OCI-M2 (cell line): ENCODE results near the gene GNMT.
"Not testable (repeated sequence)": the region's sequence is repeated elsewhere in the genome, so short reads cannot be mapped to it uniquely, and the experiment has no call there.

ENCODE experiments used
- DNase-seq: peaks from one replicate; lab custom pipeline; 2025; ENCODE audit not compliant: unreplicated experiment; lab: John Stamatoyannopoulos, UW

Gene GNMT

GRCh38 chr6:42940493-42941045, 20.0 kb upstream of the GNMT start:
- no peak for DNase-seq

GRCh38 chr6:42941356-42941755, 19.2 kb upstream of the GNMT start:
- not testable (repeated sequence) for DNase-seq

- no peak for DNase-seq
These were observed 18.1 kb upstream of the GNMT start for GRCh38 chr6:42942444-42942843.

- DNase-seq, result no peak
These were observed 12.6 kb upstream of the GNMT start for GRCh38 chr6:42947950-42948349.

GRCh38 chr6:42952389-42952788, 8.2 kb upstream of the GNMT start:
- no peak for DNase-seq

- not testable (repeated sequence) for DNase-seq
These were observed 6.1 kb upstream of the GNMT start for GRCh38 chr6:42954405-42954804.

GRCh38 chr6:42958125-42958524, 2.4 kb upstream of the GNMT start:
- DNase-seq, result no peak

GRCh38 chr6:42959917-42960242, 674 bp upstream of the GNMT start:
- no peak for DNase-seq

- DNase-seq, result no peak
These were observed 491 bp downstream of the GNMT start for GRCh38 chr6:42961020-42961470.

GRCh38 chr6:42962096-42962495, 1.5 kb downstream of the GNMT start:
- no peak for DNase-seq

- no peak for DNase-seq
These were observed 2.1 kb downstream of the GNMT start for GRCh38 chr6:42962502-42963178.

- no peak for DNase-seq
These were observed 2.8 kb downstream of the GNMT start for GRCh38 chr6:42963179-42963854.

- DNase-seq, result peak; percentile 35
These were observed 3.5 kb downstream of the GNMT start for GRCh38 chr6:42963855-42964605.

- DNase-seq, result no peak
These were observed 6.0 kb downstream of the GNMT start for GRCh38 chr6:42966571-42966970.

- DNase-seq, result no peak
These were observed 6.7 kb downstream of the GNMT start for GRCh38 chr6:42967228-42967627.

- no peak for DNase-seq
These were observed 7.7 kb downstream of the GNMT start for GRCh38 chr6:42968126-42968701.

GRCh38 chr6:42968783-42969182, 8.2 kb downstream of the GNMT start:
- no peak for DNase-seq

- DNase-seq, result no peak
These were observed 8.9 kb downstream of the GNMT start for GRCh38 chr6:42969431-42969830.

- no peak for DNase-seq
These were observed 9.4 kb downstream of the GNMT start for GRCh38 chr6:42969934-42970333.

- DNase-seq, result no peak
These were observed 10.5 kb downstream of the GNMT start for GRCh38 chr6:42970871-42971612.
